ENCODE measurements around the gene C2CD2L. TPM values are rescaled to one million over a fixed set of nuclear protein-coding genes. Genes with fewer than 3 reads are reported as not detected.
A peak's percentile ranks its signal among the peaks of the same experiment; 100 is the strongest.
"Not testable (repeated sequence)": the region's sequence is repeated elsewhere in the genome, so short reads cannot be mapped to it uniquely, and the experiment has no call there.

C2CD2L gene
- polyA plus RNA-seq, 12 donors = 5.5 to 25.2 (median 7.3) TPM; not detected in 1

DNA sequence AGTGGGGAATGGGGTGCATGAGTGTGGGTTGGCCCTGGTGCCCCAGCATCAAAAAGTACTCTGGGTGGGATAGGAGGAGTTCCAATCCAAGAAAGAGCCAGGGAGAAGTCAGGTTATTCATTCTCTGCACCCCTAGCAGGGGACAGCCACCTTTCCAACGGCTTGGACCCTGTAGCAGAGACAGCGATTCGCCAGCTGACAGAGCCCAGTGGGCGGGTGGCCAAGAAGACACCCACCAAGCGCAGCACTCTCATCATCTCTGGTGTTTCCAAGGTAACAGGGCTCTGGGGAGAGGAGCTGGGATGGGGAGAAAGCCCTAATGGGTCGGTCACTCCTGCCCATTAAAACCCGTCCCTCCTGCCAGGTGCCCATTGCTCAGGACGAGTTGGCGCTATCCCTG, 6.6 kb downstream of the C2CD2L start:
- no peak for DNase-seq

DNA sequence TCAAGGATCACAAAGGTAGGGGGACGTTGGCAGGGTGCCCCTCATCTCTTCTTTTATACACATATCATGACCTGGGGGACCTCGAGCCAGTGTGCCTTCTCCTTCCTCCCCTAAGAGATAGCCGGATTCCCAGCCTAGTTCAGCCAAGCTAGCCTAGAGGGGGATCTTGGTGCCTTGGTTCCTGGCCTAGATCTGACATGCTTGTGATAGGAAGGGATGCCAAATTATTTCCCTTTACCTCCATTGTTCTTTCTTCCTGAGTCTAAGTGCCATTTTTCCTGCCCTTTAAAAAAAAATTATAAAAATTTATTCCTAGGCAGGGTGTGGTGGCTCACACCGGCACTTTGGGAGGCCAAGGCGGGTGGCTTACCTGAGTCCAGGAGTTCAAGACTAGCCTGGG, 7.2 kb downstream of the C2CD2L start:
- DNase-seq = no peak

DNA sequence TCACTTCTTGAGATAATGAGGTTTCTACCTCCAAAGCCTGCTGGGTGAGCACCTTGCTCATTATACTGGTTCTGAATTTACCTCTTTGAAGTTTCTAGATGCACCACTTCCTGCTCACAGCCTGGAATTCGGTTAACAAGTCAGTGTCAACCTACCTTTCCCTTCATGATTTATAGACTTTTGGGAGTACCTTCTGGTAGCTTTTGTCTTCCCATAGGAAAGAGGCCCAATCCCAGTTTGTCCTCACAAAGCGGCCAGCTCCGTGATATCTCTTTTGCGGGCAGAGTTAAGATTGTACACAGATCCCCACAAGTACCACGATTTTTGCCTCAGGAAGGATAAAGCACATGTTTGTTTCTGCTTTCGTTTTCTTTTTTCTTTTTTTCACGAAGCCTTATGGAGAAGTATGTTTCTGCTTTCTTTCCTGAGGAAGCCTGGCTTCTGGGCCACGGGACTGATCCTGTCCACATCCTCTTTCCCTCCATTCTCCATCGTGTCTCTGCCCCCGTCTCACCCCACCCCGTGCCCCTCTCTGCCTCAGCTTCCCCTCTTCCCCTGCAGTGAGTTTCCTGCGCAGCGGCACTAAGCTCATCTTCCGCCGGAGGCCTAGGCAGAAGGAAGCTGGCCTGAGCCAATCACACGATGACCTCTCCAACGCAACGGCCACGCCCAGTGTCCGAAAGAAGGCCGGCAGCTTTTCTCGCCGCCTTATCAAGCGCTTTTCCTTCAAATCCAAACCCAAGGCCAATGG, 8.5 kb downstream of the C2CD2L start:
- no peak for DNase-seq

DNA sequence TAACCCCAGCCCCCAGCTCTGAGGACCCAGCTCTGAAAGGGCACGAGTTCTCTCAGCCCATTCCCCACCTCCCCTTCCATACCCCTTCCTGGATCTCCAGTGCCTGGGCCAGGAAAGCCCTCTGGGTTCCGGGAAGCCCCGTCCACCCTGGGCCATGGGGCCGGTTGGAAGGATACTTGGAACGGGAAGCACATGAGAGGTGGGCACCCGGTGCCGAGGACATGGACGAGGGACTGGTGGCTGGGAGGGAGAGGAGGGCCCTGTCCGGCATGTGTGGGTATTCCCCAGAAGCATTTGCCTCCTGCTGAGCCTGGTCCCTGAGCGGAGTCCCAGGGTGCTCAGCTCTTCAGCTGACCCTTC, 9.1 kb downstream of the C2CD2L start:
- no peak for DNase-seq

DNA sequence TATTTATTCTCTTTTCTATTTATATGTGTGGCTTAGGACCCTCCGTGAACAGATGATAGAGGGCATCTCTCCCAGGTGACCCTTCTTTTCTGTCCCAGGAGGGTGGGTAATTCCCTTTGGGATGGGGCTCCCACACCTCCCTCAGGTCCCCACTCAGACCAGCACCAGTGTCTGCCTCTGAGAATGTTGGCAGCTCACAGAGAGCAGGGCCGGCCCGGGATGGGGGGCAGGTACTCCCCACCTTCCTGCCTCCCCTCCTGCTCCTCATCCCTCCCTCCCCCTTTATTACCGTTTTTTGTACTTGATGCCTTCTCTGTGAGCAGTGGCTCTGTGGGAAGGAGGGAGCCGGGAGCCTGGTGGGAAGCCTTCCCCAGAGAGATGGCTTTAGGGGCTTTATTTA, 9.5 kb downstream of the C2CD2L start:
- DNase-seq = no peak

DNA sequence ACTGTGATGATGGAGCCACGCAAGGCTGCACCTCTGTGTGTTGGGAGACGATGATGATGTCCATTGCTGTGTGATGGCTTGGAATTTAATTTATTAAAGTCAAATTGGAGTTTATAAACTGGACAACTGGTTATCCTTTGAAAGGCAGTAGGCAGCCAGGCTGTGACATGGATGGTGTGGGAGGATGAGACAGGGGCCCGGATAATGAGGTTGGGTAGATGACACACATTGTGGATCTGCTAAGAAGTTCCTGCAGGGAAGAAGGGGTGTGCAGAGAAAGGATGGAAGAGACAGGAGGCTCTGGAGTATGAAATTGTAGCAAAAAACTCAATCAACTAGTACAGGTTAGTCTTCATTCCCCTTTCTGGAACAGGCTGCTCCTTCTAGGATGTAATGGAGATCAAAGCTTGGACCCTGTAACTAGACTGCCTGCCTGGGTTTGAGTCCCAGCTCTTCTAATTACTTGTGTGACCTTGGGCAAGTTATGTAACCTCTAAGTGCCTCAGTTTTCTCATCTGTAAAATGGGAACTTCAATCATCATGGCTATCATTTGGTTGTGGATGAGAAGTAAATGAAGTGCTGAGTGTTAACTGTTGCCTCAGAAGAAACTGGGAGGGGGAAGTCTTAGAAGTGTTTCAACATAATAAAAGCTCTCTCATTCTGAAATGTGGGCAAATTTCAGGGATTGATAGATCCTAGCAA, 10.0 kb downstream of the C2CD2L start:
- DNase-seq = no peak

DNA sequence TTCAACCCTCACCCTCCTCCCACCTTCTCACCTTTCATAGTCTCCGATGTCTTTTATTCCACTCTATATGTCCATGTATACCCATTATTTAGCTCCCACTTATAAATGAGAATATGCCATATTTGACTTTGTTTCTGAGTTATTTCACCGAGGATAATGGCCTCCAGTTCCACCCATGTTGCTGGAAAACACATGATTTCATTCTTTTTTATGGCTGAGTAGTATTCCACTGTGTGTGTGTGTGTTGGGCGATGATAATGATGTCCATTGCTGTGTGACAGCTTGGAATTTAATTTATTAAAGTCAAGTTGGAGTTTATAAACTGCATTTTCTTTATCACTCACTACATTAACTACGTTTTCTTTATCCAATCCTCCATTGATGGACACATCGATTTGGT, 11.1 kb downstream of the C2CD2L start:
- no peak for DNase-seq

DNA sequence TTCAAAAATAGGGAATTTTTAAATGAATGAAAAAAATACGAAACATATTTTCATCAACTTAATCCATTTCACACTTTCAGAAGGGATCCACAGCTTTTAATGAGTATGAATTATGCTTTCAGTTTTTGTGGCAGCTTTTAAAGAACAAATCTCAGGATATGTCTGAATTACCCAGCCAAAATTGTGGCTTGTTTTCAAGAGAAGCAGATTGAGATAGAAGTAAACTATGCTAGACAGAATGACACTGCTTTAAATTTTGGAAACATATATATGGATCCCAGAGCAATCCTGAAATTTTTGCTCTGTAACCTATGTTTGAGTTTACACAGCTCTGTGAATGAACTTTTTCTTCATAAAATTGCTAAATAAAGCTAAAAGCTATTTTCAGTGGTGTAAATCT, 11.8 kb downstream of the C2CD2L start:
- no peak for DNase-seq

DNA sequence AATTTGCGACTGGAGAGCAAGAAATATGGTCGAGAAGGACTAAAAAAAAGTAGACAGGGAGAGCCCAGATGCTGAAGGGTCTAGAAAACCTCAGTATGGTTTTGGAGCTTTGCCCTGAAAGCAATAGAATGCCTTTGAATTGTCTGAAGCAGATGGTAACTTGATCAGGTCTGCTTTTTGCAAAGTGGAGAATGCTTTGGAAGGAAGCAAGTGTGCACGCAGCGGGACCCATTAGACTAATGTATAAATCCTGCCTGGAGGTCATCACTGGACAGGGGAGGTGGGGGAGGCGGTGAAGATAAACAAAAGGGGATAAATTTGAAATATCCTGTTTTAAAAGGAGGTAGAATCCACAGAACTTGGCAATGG, 13.5 kb downstream of the C2CD2L start:
- no peak for DNase-seq

DNA sequence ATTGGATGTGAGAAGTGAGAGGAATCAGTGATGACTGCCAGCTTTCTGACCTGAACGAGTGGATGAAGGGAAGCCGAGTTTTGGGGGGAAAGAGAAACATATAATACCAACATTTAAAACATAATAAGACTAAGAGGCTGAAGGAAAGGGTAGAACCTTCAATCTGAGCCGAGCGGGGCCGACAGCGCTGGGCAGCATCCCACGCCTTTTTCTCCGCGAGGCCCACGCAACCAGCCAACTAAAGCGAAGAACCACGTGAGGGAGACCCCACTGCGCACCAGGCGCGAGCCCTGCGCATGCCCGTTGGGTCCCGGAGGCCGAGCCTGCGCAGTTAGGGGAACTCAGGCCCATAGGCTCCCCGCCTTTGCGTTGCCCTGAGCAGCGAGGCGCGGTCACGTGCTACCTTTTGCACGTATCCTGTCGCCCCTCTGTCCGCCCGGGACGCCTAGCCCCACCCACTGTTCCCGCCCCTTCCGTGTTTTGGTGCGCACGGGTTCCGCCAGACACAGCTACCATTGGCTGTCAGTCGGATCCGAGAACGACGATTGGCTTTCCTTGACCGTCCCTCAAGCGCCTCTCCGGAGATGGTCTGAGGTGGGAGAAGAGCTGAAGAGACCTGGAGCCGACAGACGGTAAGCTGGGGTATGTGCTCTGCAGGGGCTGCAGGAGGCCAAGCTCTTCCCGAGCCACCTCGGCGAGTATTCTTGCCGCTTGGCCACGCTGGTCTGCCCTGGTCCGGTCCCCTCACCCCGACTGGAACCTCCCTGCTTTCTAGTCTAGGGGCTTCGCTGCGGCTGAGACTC, 14.1 kb downstream of the C2CD2L start, which contains the start of gene HINFP:
TSS of gene HINFP (plus strand) at position 573 of the 803 bp plus-strand sequence. CDS start 5,365 bp downstream, outside the sequence.
- DNase-seq = peak; percentile 99

DNA sequence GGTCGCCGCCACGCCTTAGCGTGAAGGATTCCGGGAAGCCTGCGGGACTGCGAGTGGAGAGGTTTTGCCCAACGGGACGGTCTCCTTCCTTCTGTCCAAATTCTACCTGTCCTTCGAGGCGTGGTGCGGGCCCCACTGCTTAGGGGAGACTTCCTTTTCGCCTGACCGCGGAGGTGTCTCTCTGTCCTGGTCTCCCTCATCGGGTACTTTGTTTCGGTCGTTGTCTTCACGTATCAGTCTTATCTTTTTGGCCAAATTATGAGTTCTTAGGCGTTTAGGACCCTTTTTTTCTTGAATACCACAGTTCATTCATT, 14.6 kb downstream of the C2CD2L start:
- DNase-seq = no peak

DNA sequence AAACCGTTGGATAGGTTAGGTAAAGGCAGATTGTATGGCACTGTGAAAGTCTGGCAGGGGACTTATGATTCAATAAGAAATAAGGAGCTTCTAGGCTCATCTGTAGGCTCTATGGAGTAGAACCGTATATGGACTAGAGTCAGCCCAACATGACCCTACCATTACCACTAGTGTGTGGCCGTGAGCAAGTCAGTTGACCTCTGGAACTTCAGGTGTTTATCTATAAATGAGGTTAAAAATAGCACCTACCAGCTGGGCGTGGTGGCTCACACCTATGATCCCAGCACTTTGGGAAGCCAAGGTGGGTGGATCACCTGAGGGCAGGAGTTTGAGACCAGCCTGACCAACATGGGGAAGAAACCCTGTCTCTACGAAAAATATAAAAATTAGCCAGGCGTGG, 18.7 kb downstream of the C2CD2L start:
- no peak for DNase-seq

DNA sequence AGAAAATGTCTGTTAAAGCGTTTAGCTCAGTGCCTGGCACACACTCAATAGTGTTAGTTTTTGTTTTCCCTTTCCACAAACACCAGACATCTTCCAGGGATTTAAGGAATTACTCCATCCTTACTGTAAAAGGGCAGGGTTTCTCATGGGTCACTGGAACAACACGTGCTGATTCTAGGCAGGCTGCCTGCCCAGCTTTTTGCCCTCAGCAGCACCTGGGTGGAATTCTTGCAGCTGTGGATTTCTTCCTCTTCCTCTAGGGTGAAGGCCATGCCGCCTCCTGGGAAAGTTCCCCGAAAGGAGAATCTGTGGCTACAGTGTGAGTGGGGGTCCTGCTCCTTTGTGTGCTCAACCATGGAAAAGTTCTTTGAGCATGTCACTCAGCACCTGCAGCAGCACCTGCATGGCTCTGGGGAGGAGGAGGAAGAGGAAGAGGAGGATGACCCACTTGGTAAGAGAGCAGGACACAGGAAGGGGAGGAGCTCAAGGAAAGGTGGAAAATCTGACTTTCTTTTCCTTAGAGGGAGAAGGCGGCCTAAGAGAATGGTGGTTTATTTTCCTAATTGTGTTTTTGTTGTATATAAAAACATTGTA, 19.6 kb downstream of the C2CD2L start:
- DNase-seq = no peak

DNA sequence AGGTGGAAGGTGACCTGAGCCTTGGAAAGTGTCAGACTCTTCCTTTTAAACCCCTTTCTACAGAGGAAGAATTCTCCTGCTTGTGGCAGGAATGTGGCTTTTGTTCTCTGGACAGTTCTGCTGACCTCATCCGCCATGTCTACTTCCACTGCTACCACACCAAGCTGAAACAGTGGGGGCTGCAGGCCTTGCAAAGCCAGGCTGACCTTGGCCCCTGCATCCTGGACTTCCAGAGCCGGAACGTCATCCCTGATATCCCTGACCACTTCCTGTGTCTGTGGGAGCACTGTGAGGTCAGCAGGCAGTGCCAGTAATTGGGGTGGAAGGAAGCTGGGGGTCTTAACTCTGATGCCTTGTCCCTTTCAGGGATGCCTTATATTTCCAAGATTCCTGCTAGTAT, 23.5 kb downstream of the C2CD2L start:
- DNase-seq = no peak

DNA sequence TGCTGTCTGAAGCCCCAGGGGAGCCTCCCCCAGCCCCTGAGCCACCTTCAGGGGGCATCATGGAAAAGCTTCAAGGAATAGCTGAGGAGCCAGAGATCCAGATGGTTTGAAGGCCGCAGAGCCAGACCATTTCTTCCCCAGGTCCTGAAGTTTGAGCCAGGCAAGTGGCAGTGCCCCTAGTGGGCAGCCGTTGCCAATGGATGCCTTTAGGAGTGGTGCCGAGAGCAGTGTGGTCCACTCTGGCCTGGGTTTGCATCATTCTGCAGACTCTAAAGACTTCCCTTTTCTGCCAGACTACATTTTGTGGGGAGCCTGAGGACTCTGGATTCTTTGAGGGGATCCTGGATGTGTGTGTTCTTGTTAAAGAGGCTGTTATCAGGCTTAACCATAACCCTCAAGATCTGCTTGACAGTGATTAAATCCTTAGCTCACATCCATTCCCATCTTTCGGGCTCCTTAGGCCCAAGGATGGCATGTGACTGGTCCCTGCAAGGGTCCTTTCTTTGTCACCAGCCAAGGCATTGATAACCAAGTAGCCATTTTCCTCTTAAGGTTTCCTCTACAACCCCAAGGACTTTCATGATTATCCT, 27.3 kb downstream of the C2CD2L start:
- DNase-seq = no peak

DNA sequence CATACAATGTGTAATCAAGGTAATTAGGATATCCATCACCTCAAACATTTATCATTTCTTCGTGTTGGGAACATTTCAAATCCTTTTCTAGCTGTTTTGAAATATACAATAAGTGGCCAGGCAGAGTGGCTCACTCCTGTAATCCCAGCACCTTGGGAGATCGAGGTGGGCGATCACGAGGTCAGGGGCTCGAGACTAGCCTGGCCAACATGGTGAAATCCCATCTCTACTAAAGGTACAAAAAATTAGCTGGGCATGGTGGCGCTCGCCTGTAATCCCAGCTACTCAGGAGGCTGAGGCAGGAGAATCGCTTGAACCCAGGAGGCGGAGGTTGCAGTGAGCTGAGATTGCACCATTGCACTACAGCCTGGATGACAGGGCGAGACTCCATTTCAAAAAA, 32.1 kb downstream of the C2CD2L start:
- DNase-seq = not testable (repeated sequence)

DNA sequence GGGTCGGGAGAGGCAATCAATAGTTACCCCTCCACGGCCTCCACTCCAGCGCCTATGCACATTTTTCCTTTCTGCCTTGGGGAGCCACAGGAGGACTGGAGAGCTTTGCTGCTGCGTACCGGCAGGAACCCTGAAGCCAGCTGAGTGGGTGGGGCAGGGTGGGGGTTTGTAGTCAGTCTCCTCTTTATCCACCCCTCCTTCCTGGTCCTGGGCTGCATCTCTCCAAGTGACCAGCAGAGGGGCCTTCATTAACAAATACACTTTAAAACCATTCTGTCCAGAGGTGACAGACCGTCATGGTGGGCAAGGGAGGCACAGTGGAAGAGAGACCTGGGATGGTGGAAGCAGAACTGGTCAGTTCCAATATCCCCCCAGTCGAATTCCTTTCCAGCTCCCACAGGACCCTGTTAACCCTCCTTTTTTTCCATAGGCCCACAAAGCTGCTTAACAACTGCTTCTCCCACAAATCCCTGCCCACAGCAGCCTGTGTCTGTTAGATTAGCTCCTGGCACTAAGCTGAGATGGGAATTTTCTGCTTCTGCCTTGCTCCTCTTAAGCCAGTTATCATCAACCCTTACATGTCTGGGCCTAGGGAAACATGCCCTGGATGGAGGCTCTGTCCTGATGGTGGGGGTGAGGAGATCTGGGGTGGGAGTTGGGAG, 37.8 kb downstream of the C2CD2L start:
- DNase-seq = peak; percentile 54

DNA sequence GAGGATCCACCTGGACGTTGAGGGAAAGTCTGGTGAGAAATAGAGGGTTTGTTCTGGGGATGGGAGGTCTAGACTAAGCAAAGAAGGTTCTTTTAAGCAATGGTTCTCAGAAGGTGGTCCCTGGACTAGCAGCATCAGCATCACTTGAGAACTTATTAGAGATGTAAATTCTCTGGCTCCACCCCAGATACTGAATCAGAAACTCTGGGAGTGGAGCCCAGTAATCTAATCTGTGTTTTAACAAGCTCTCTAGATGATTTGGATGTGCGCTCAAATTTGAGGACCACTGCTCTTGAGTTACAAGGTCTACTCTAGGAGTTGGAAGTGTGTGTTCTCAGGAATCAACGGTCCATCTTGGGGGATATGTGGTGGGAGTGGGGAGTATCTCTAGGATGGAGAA, 38.4 kb downstream of the C2CD2L start:
- no peak for DNase-seq

DNA sequence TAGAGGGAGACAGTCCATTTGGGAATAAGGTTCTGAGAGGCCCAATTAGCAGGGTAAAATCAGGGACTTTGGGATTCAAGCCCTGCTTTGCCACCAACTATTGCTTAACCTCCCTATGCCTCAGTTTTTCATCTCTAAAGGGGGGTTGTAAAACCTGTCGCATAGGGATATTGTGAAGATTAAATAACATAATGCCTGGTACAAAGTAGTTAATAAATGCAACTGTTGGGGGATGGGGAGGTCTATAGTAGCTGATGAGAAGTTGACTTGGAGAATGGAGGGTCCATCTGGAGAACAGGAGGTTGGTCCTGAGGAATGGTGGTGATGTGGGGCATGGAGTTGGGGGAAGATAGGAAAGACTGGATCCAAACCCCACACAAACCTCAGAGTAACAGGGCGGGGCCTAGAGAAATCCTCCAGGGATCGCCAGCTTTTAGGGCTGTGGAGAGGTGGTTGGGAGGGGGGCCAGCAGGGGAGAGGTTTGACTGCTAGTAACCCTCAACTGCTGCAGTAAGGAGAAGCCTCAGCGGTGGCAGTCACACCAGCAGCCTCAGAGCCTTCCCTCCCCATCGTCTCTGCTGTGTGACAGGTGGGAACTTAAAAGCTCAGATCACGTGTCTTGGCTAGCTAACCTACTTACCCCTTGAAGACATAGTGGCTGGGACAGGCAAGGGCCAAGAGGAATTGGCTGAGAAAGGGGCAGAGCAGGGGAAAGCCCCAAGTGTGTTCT, 40.6 kb downstream of the C2CD2L start:
- no peak for DNase-seq

DNA sequence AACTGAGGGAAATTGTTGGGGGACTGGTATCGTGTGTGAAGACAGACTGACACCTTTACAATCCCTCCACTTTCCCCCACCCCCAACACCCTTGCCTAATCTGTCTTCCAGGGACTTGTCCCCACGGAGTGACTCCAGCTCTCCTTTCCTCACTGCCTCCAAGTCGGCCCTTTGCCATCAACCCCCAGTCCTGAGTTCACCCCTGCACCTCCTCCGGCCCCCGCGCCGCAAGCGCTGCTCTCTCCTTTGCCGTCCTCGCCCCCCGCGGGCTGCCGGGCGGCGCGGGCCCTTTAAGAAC, 41.5 kb downstream of the C2CD2L start:
- DNase-seq = no peak
